Measurements from ENCODE around the gene CD53.

DNA sequence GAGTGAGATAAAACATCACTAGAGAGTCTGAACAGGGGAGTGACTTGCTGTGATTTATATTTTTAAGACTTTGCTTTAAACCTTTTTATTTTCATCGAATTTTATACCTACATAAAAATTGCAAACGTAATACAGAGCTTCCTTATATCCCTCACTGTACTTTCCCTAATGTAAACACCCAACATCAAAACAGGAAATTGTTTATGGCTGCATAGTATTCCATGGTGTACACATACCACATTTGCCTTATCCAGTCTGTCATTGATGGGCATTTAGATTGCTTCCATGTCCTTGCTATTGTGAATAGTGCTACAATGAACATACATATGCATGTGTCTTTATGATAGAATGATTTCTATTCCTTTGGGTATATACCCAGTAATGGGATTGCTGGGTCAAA is 56.0 kb downstream of the CD53 start:
- TF ChIP-seq POLR2A (IDR thresholded peaks at IDR 0.05) = no peak
- TF ChIP-seq, protein P1, sequence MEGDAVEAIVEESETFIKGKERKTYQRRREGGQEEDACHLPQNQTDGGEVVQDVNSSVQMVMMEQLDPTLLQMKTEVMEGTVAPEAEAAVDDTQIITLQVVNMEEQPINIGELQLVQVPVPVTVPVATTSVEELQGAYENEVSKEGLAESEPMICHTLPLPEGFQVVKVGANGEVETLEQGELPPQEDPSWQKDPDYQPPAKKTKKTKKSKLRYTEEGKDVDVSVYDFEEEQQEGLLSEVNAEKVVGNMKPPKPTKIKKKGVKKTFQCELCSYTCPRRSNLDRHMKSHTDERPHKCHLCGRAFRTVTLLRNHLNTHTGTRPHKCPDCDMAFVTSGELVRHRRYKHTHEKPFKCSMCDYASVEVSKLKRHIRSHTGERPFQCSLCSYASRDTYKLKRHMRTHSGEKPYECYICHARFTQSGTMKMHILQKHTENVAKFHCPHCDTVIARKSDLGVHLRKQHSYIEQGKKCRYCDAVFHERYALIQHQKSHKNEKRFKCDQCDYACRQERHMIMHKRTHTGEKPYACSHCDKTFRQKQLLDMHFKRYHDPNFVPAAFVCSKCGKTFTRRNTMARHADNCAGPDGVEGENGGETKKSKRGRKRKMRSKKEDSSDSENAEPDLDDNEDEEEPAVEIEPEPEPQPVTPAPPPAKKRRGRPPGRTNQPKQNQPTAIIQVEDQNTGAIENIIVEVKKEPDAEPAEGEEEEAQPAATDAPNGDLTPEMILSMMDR (IDR thresholded peaks at IDR 0.05) = no peak

All from right lobe of liver (tissue), 4 donors.